Heart left ventricle (tissue), 16 donors: Measurements from ENCODE around the gene SLC22A14. TPM values are rescaled to one million over a fixed set of nuclear protein-coding genes. Genes with fewer than 3 reads are reported as not detected.

Experiments
- ATAC-seq, 4 donors: fragments of 200-7000 bp; cut with Tn5 transposase; one replicate each; pipeline ENCODE4 v1.9.1; 2020 to 2022; ENCODE audit warnings: moderate library complexity in 4 of 4, mild to moderate bottlenecking in 3 of 4, moderate number of reproducible peaks in 1 of 4
- DNase-seq, 5 donors: peaks; one replicate each; pipeline ENCODE4 v3.0.0-alpha.2; 2020
- H3K27ac ChIP-seq, 12 donors: fragments of 200-600 bp; sonication (generic) in 4 of 12; one replicate each; pipeline versions ENCODE4 v1.5.0 to v1.8.0; 2016 to 2022; ENCODE audit warnings: mild to moderate bottlenecking in 2 of 12
- H3K27me3 ChIP-seq, 9 donors: fragments of 200-600 bp; sonication (generic) in 2 of 9; one replicate each; pipeline versions ENCODE4 v1.5.1 to v1.8.0; 2016 to 2022; ENCODE audit warnings: mild to moderate bottlenecking in 3 of 9
- H3K36me3 ChIP-seq, 9 donors: fragments of 200-600 bp; sonication (generic) in 2 of 9; one replicate each; pipeline versions ENCODE4 v1.5.0 to v1.8.0; 2018 to 2022; ENCODE audit warnings: mild to moderate bottlenecking in 2 of 9
- H3K4me1 ChIP-seq, 12 donors: fragments of 200-600 bp; sonication (generic) in 4 of 12; one replicate each; pipeline versions ENCODE4 v1.5.0 to v1.8.0; 2016 to 2022; ENCODE audit warnings: mild to moderate bottlenecking in 3 of 12
- H3K4me3 ChIP-seq, 12 donors: fragments of 200-600 bp; sonication (generic) in 4 of 12; one replicate each; pipeline versions ENCODE4 v1.5.0 to v1.8.0; 2017 to 2022; ENCODE audit warnings: mild to moderate bottlenecking in 9 of 12, moderate library complexity in 4 of 12
- H3K9me3 ChIP-seq, 12 donors: fragments of 200-600 bp; sonication (generic) in 4 of 12; one replicate each; pipeline versions ENCODE4 v1.5.0 to v1.8.0; 2016 to 2022; ENCODE audit warnings: mild to moderate bottlenecking in 1 of 12
- CTCF ChIP-seq, 12 donors: fragments of 200-600 bp; sonication (generic) in 4 of 12; IDR thresholded peaks; one replicate each; pipeline versions ENCODE4 v1.5.0 to v1.8.0; 2018 to 2022; ENCODE audit warnings: antibody characterized with exemption in 12 of 12, mild to moderate bottlenecking in 5 of 12
- POLR2A ChIP-seq, 2 donors: fragments of 450-650 bp; IDR thresholded peaks; one replicate each; pipeline ENCODE4 v1.6.1; 2017; ENCODE audit warnings: antibody characterized with exemption in 2 of 2, mild to moderate bottlenecking in 2 of 2, moderate library complexity in 2 of 2
- WGBS, 4 donors: extraction: QIAGEN DNeasy Blood & Tissue Kit in 2 of 4; methylation state at CpG; one replicate each; pipeline versions ENCODE4 v1.1.5 to v1.1.7; 2013 to 2018; 5-methylcytosine and 5-hydroxymethylcytosine counted together
- intact Hi-C, 10 donors: fragments of 100-400 bp; cut with DNase I; formaldehyde crosslinking; loops; one replicate each; pipeline versions ENCODE4 v1.11.1 to v1.14.2; 2022
- polyA plus RNA-seq, 2 donors: library from polyadenylated mRNA; stranded (reverse); fragments of 200-250 nt; gene quantifications; one replicate each; pipeline ENCODE4 v1.2.3, GENCODE V29; 2013
- total RNA-seq, 9 donors: library from RNA; depleted of rRNA in 2 of 9; stranded (reverse); fragments of >200 nt in 2 of 9; fragmentation: NEBNext Ultra II Directional in 3 of 9; extraction: Animal tissue kit (Norgen Biotek cat#: 25700) in 3 of 9; gene quantifications; one replicate each; pipeline versions ENCODE4 v1.1.0 to v1.2.4, GENCODE V29; 2016 to 2023
- donor health status: ischemic (EF 13 %, LVEDD 7.1; RV severe dilation, severe dysfunction).
- donor health status: healthy with polysubstance abuse.
- donor health status: DM: no; HTN: yes; CAD: no.
- donor health status: DM: no; HTN: no; CAD: no.
- donor health status: ischemic (EF 25% LVEDD 6.9; RV normal size, moderate dysfunction).
- donor health status: ischemic (EF 25% LVEDD 5.7; RV mildly dilated, moderate dysfunction).
- donor health status: healthy.
- donor health status: DM: yes; HTN: yes; CAD: no.
- donor health status: ischemic (EF 35%, LVEDD 5.7; RV mildly dilated, moderate dysfunction).
- donor health status: nonischemic (EF 11% LVEDD 7.7; RV severe dilation, severe dysfunction).
- donor health status: DM: yes; HTN: yes; CAD: no.
- donor health status: PGD.
- donor health status: ischemic (EF 29% LVEDD 5.4; RV normal size, mild dysfunction).
- donor health status: nonischemic (EF 23%, LVEDD 6.1; RV moderate dilation, normal function).

SLC22A14 gene
- total and polyA plus RNA-seq, 11 donors: 0.06 to 0.14 (median 0.12) TPM; not detected in 7

GRCh38 chr3:38367779-38368178 lies 85.7 kb downstream of the SLC22A14 start:
- Histone ChIP-seq H3K36me3 (peaks cover 0 to 25% (median 0%) of the 10 kb centered on the region in 9 donors), H3K4me1 (no peaks in the 10 kb centered on the region), H3K9me3 (no peaks in the 10 kb centered on the region), H3K4me3 (no peak overlapping the region), H3K27ac (no peak overlapping the region), H3K27me3 (no peaks in the 10 kb centered on the region)
- WGBS, 4 donors: 74 to 88% (median 81%) methylated on average over 3 of the region's 3 CpGs
- TF ChIP-seq POLR2A (IDR thresholded peaks at IDR 0.05) (no peak), CTCF (IDR thresholded peaks at IDR 0.05) (no peak)
- no peak for ATAC-seq
- DNase-seq: no peak
- intact Hi-C loops: no loop called here

Other genes with a start within 250 kb of the SLC22A14 start
- gene DLEC1, start 243.1 kb upstream of the SLC22A14 start, total RNA-seq: 1 to 10 TPM in 1 of 9 donors, under 1 TPM in 7, not detected in 1; 0.07 to 1.3 (median 0.16) TPM
- under 1 TPM; 0.06 to 0.61 TPM for gene DLEC1, start 243.1 kb upstream of the SLC22A14 start, polyA plus RNA-seq
- 100 to 1,000 TPM in 7 of 9 donors, 10 to 100 TPM in 2; 84.4 to 139 (median 105) TPM for gene ACAA1, start 145.2 kb upstream of the SLC22A14 start, total RNA-seq
- gene ACAA1, start 145.2 kb upstream of the SLC22A14 start, polyA plus RNA-seq: 100 to 1,000 TPM in 1 of 2 donors, 10 to 100 TPM in 1; 62.7 to 136 TPM
- 10 to 100 TPM in 3 of 9 donors, 1 to 10 TPM in 6; 5.4 to 47.2 (median 8.2) TPM for gene MYD88, start 143.6 kb upstream of the SLC22A14 start, total RNA-seq
- gene MYD88, start 143.6 kb upstream of the SLC22A14 start, polyA plus RNA-seq: 10 to 100 TPM in 1 of 2 donors, 1 to 10 TPM in 1; 3.7 to 11.7 TPM
- 10 to 100 TPM; 21.4 to 38.3 (median 31.7) TPM for gene OXSR1, start 116.8 kb upstream of the SLC22A14 start, total RNA-seq
- 10 to 100 TPM; 10.4 to 32.6 TPM for gene OXSR1, start 116.8 kb upstream of the SLC22A14 start, polyA plus RNA-seq
- gene SLC22A13, start 16.5 kb upstream of the SLC22A14 start, total RNA-seq: under 1 TPM in 4 of 9 donors, not detected in 5; 0.09 to 0.24 (median 0.13) TPM
- gene SLC22A13, start 16.5 kb upstream of the SLC22A14 start, polyA plus RNA-seq: under 1 TPM; 0.07 to 0.23 TPM
- 1 to 10 TPM in 5 of 9 donors, under 1 TPM in 4; 0.35 to 2.9 (median 1.3) TPM for gene XYLB, start 64.5 kb downstream of the SLC22A14 start, total RNA-seq
- gene XYLB, start 64.5 kb downstream of the SLC22A14 start, polyA plus RNA-seq: under 1 TPM; 0.23 to 0.42 TPM
- 10 to 100 TPM in 1 of 9 donors, 1 to 10 TPM in 8; 3.5 to 12.4 (median 6.2) TPM for gene ACVR2B, start 171.6 kb downstream of the SLC22A14 start, total RNA-seq
- 1 to 10 TPM; 1.3 to 1.5 TPM for gene ACVR2B, start 171.6 kb downstream of the SLC22A14 start, polyA plus RNA-seq
- 10 to 100 TPM; 18.3 to 35.6 (median 25.0) TPM for gene EXOG, start 214.0 kb downstream of the SLC22A14 start, total RNA-seq
- gene EXOG, start 214.0 kb downstream of the SLC22A14 start, polyA plus RNA-seq: 10 to 100 TPM; 19.1 to 35.9 TPM